Thymus (tissue), 11 donors: ENCODE results near the gene TTBK2. TPM values are rescaled to one million over a fixed set of nuclear protein-coding genes. Genes with fewer than 3 reads are reported as not detected.

Experiments used
- DNase-seq, 9 donors: peaks; one replicate each; pipeline ENCODE4 v3.0.0-alpha.2; 2013; ENCODE audit warnings: low spot score in 9 of 9, low read depth in 6 of 9, missing footprints in 1 of 9
- H3K27ac ChIP-seq, 2 donors: one replicate each; pipeline ENCODE4 v1.5.1; 2013; ENCODE audit warnings: control low read depth in 1 of 2, low read depth in 1 of 2, low read length in 1 of 2, mild to moderate bottlenecking in 1 of 2, moderate library complexity in 1 of 2
- H3K27me3 ChIP-seq, 2 donors: one replicate each; pipeline ENCODE4 v1.5.1; 2013; ENCODE audit warnings: low read length in 1 of 2; ENCODE audit not compliant: control insufficient read depth in 2 of 2, insufficient read depth in 1 of 2
- H3K36me3 ChIP-seq, 2 donors: one replicate each; pipeline ENCODE4 v1.5.1; 2013; ENCODE audit warnings: low read length in 1 of 2, mild to moderate bottlenecking in 1 of 2, moderate library complexity in 1 of 2; ENCODE audit not compliant: control insufficient read depth in 2 of 2, insufficient read depth in 2 of 2
- H3K4me1 ChIP-seq, 2 donors: one replicate each; pipeline ENCODE4 v1.5.1; 2013; ENCODE audit warnings: low read length in 2 of 2; ENCODE audit not compliant: control insufficient read depth in 2 of 2, insufficient read depth in 2 of 2
- H3K4me3 ChIP-seq, 2 donors: one replicate each; pipeline ENCODE4 v1.5.1; 2013; ENCODE audit warnings: low read length in 2 of 2, control low read depth in 1 of 2, mild to moderate bottlenecking in 1 of 2
- H3K9me3 ChIP-seq, 2 donors: one replicate each; pipeline ENCODE4 v1.5.1; 2013; ENCODE audit warnings: low read length in 1 of 2, mild to moderate bottlenecking in 1 of 2; ENCODE audit not compliant: control insufficient read depth in 2 of 2, insufficient read depth in 1 of 2
- WGBS: extraction: QIAGEN DNeasy Blood & Tissue Kit; methylation state at CpG from one replicate; pipeline ENCODE4 v1.1.7; 2013; 5-methylcytosine and 5-hydroxymethylcytosine counted together
- polyA plus RNA-seq: library from polyadenylated mRNA; stranded (reverse); fragments of 200-250 nt; gene quantifications from one replicate; pipeline ENCODE4 v1.2.3, GENCODE V29; 2013
- total RNA-seq: library from RNA; stranded (reverse); fragments of 120-200 nt; gene quantifications from one replicate; pipeline ENCODE4 v1.2.4, GENCODE V29; 2013
- donor health status: healthy.

TTBK2 gene
- total and polyA plus RNA-seq, 2 donors: 4.4 to 5.7 TPM

DNA sequence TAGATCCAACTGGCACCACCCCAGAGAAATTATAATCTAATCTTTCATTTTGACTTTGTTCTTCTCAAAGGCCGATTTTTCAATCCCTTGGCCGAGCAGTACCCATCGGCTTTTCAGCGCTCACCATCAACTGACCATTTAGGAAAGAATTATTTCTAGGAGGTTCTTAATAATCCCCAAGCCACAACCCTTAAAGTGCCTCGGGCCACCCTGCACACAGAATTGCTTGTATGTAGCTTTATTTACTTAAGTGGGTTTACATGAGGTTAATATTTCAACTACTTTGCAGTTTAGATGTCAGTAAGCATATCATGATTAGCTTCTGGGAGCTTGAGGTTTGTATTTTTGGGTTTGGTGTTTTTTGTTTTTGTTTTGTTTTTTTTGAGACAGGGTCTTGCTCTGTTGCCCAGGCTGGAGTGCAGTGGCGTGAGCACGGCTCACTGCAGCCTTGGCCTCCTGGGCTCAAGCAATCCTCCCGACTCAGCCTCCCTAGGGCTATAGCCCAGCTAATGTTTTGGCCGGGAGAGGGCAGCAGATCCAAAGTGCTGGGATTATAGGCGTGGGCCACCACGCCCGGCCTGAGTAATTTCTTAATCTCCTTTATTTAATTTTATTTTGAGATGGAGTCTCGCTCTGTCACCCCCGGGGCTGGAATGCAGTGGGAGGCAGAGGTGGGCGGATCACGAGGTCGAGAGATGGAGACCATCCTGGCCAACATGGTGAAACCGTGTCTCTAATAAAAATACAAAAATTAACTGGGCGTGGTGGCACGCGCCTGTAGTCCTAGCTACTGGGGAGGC lies 182.8 kb downstream of the TTBK2 start:
- Histone ChIP-seq H3K36me3 (peaks cover 20 to 26% of the 10 kb centered on the region in 2 donors), H3K9me3 (no peaks in the 10 kb centered on the region), H3K27me3 (no peaks in the 10 kb centered on the region), H3K4me3 (peak overlapping the region; percentile 77 to 93), H3K4me1 (peaks cover 9 to 14% of the 10 kb centered on the region in 2 donors), H3K27ac (peak overlapping the region in 1 of 2 donors; percentile 85)
- DNase-seq: peak in 1 of 9 donors; percentile 2
- WGBS: 88% methylated on average over 21 of the region's 21 CpGs

DNA sequence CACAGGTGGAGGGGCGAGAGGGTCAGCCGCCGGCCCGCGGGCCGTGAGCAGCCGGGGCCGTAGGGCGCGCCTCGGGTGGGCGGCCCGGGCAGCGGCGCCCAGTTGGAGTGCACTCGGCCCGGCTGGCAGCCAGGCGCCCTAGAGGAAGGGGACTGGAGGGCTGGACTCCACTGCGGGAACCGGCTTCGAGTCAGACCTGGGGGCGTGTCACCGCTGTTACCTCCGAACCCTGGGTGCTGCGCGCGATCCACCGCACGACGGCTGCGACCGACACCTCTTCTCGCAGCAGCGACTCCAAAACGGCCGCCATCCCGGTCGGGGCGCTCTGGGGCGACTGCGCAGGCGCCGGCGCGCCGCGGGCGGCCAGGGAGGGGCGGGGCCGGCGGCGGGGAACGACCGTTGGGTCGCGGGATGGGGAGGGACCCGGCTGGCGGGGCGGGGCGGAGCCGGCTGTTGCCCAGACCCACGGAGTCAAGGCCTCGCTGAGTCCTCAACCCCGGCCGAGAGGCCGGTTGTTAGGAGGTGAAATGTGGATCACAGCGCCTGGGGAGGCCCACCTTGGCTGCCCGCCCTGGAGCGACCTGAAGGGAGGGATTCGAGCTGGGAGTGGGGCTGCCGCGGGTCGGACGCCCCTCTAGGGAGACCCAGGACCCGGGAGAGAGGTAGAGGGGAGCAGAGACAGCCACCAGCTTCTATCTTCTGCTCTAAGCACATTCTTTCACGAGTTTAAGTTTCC lies 183.6 kb downstream of the TTBK2 start, which contains the start of gene CDAN1:
CDAN1 (minus strand) TSS at position 336 of the 736 bp plus-strand sequence; CDS start at position 310, 26 bp downstream.
- peaks cover 9 to 14% of the 10 kb centered on the region in 2 donors for H3K4me1 ChIP-seq
- no peaks in the 10 kb centered on the region for H3K9me3 ChIP-seq
- no peaks in the 10 kb centered on the region for H3K27me3 ChIP-seq
- DNase-seq: peak; percentile 39 to 93 (median 79)
- peak within 1 kb of the TSS; percentile 85 to 94 for H3K27ac ChIP-seq
- WGBS: under 1% methylated on average over 76 of the region's 76 CpGs
- peak within 1 kb of the TSS; percentile 77 to 93 for H3K4me3 ChIP-seq
- peaks cover 28 to 33% of the 10 kb centered on the region in 2 donors for H3K36me3 ChIP-seq

DNA sequence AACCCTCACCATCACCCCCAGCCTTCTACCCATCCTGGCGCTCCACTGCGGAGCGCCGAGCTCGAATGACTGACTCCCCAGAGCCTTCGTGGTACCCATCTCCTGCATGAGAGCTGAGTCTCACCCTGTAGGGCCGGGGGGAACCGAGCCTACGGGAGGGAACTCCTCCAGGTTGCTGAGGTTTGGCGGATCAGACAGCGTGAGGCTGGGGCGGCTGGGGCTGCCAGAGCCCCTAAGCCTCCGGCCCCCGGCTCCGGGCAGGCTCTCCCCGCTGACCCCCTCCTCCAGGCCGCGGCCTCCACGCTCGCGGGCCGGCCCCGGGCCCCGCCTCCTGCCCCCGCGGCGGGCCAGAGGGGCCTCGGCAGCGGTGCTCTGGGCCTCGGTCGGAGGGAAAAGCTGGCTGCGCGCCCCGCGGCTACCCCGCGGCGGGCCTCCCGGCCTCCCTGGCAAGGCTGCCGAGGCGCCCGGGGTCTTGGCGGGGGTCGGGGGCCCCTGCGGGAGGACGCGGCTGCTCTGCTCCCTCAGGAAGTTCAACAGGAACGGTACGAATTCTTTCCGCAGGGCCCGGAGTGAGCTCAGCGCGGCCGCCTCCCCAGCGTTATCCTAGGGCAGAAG lies 184.3 kb downstream of the TTBK2 start:
- Histone ChIP-seq H3K36me3 (peaks cover 35 to 39% of the 10 kb centered on the region in 2 donors), H3K9me3 (no peaks in the 10 kb centered on the region), H3K27me3 (no peaks in the 10 kb centered on the region), H3K27ac (peak overlapping the region in 1 of 2 donors; percentile 79), H3K4me3 (peak overlapping the region; percentile 77 to 93), H3K4me1 (peaks cover 9 to 14% of the 10 kb centered on the region in 2 donors)
- DNase-seq: peak in 5 of 9 donors; percentile 1 to 46 (median 12)
- 4% methylated on average over 55 of the region's 55 CpGs for whole genome bisulfite sequencing

DNA sequence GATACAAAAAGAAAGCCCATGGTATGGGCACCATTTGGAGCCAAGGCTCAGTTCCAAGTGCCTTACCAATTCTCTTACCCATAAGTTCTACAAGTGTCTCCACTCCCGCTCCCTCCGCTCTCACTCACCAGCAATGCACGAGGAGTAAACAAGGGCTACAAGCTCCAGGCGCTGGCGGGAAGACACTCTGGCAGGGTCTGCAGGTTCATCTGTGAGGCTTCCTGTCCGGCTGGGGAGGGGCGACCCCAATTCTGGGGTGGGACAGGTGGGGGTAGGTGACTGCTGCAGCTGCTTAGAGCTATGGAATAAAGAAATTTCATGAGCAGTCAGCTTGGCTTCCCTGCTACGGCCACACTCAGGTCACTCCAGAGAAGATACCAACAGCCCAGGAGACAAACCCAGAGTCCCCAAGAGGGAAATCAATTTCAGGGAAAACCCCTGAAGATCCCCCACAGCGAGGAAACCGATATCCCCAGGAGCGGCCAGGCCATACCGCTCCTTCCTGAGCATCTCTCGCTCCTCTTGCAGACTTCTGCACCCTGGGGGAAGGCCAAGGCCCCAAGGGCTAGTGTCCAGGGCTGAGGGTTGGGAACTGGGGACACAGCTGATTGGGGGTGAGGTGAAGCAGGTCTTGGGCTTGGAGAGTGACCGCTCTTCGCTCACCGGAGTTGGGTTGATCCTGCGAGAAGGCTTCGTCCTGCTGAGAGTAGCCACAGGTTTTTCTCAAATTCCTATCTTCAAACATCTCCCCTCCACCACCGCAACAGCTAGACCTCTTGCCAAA lies 185.0 kb downstream of the TTBK2 start:
- Histone ChIP-seq H3K9me3 (no peaks in the 10 kb centered on the region), H3K4me3 (peak overlapping the region; percentile 45 to 93), H3K4me1 (peaks cover 9 to 14% of the 10 kb centered on the region in 2 donors), H3K36me3 (peaks cover 42 to 46% of the 10 kb centered on the region in 2 donors), H3K27me3 (no peaks in the 10 kb centered on the region), H3K27ac (no peak overlapping the region)
- WGBS: 95% methylated on average over 19 of the region's 19 CpGs
- no peak for DNase-seq

DNA sequence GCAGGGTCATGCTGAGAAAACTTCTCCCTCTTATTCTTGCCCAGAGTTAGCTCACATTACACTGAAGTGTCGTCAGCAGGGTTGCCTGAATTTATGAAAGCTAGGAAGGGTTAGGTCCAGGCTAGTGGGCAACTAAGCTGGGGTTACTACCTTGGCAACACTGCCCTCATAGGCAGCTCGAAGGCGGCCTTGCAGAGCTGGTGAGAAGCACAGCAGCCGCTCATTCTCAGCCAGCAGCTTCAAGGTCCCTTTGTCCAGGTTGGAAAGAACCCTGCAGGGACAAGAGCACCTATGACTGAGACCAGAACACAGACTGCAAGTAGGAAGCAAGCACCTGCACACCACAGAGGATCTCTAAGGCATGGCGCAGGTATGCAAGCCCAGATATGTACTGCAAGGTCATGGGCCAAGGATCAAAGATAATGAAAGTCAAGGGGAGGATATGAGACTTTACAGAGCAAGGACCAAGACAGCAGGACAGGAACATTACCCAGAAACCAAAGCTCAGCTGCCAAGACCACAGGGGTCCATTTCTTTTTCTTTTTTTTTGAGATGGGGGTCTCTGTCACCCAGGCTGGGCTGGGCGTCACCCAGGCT lies 186.4 kb downstream of the TTBK2 start:
- H3K27me3 ChIP-seq: no peaks in the 10 kb centered on the region
- H3K9me3 ChIP-seq: no peaks in the 10 kb centered on the region
- peaks cover 56 to 59% of the 10 kb centered on the region in 2 donors for H3K36me3 ChIP-seq
- no peak for DNase-seq
- WGBS: 96% methylated on average over 6 of the region's 6 CpGs
- no peak overlapping the region for H3K4me3 ChIP-seq
- peaks cover 9 to 14% of the 10 kb centered on the region in 2 donors for H3K4me1 ChIP-seq
- H3K27ac ChIP-seq: no peak overlapping the region

DNA sequence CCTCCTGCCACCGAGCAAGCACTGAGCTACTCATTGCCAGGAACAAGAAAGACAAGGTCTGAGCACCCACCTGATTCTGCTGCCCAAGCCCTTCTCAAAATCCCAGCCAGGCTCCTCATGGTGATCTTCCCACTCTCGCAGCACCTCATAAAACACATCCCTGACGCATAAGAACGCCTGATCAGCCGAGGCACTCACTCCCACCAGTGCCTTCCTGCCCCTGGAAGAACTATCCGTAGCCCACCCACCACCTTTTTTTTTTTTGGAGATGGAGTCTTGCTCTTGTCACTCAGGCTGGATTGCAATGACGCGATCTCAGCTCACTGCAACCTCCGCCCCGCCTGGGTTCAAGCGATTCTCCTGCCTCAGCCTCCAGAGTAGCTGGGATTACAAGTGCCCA lies 187.6 kb downstream of the TTBK2 start:
- DNase-seq: no peak
- Histone ChIP-seq H3K4me1 (peaks cover 9 to 14% of the 10 kb centered on the region in 2 donors), H3K27ac (no peak overlapping the region), H3K27me3 (no peaks in the 10 kb centered on the region), H3K9me3 (no peaks in the 10 kb centered on the region), H3K4me3 (no peak overlapping the region), H3K36me3 (peaks cover 65 to 69% of the 10 kb centered on the region in 2 donors)
- 96% methylated on average over 11 of the region's 11 CpGs for WGBS

DNA sequence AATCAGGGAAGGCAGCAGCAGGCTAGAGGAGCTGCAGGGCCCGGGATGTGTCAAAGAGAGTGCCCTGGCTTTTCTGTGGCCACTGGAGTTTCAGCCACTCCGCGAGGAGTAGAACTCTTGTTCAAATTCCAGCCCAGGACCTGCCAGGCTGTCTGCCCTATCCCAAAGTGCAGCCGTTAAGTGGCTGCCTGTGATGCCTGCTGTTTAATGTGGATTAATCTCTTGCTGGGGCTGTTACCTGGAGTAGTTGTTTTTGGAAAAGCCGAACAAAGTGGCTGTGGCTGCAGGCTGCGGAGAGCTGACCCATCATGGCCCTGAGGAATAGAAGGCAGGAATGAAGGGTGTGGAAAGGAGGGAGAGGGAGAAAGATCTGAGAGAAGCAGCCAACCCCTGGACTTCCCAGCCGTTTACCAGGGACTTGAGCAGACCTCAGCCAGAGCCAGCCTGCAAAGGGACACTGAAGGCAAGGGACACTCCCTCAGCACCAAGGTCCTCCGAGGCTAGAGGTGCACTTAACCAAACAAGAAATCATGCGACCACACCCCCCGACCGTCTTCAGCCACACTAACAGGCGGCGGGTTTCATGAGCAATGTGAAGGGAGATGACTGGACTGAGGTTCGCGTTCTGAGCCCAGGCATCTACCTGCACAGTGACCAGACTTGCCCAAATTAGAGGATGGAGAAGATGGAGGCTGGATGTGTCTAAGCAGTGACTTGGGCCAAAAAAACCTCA lies 188.3 kb downstream of the TTBK2 start:
- no peak for DNase-seq
- H3K27me3 ChIP-seq: no peaks in the 10 kb centered on the region
- 97% methylated on average over 15 of the region's 15 CpGs for WGBS
- peaks cover 9 to 10% of the 10 kb centered on the region in 2 donors for H3K4me1 ChIP-seq
- no peak overlapping the region for H3K27ac ChIP-seq
- peaks cover 72 to 77% of the 10 kb centered on the region in 2 donors for H3K36me3 ChIP-seq
- no peak overlapping the region for H3K4me3 ChIP-seq
- H3K9me3 ChIP-seq: no peaks in the 10 kb centered on the region

DNA sequence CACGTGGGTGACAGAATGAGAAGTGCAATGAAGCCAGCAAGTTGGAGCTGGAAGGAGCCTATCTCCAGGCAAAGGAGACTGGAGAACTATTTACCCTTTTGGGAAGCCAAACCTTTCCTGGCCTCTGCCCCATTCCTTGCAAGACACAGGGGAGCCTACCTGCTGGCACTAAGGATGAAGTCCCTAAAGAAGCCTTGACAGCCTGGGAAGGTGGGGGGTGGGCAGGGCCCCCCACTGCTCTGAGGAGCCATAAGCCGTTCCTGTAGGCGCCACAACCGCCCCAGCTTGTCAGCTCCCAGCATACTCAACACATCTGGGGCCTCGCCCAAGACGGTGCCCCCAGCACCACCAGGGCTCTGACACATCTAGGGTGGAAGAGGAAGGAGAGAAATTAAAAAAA lies 189.1 kb downstream of the TTBK2 start:
- Histone ChIP-seq H3K36me3 (peaks cover 78 to 85% of the 10 kb centered on the region in 2 donors), H3K27me3 (no peaks in the 10 kb centered on the region), H3K4me3 (no peak overlapping the region), H3K9me3 (no peaks in the 10 kb centered on the region), H3K27ac (no peak overlapping the region), H3K4me1 (peaks cover 8 to 9% of the 10 kb centered on the region in 2 donors)
- no peak for DNase-seq
- WGBS: 94% methylated on average over 6 of the region's 6 CpGs
